IMR-90 (cell line): Measurements from ENCODE around the gene ISCA2. TPM values are rescaled to one million over a fixed set of nuclear protein-coding genes. Genes with fewer than 3 reads are reported as not detected.

Source experiments
- ATAC-seq: fragments of 200-7000 bp; cut with Tn5 transposase; 2 replicates; pipeline ENCODE4 v1.9.1; 2020; ENCODE audit warnings: low read depth, mild to moderate bottlenecking, moderate library complexity
- BruUV-seq: library from RNA; stranded (reverse); fragments of 400-500 nt; replicated peaks from 2 replicates; lab custom pipeline; 2021; lab: Mats Ljungman, UMichigan
- CTCF ChIA-PET: fragments of 300-600 bp; formaldehyde crosslinking; extraction: SDS; loops from one replicate; lab custom pipeline; 2021; ENCODE audit warnings: antibody characterized with exemption; lab: Yijun Ruan, JAX
- POLR2A ChIA-PET: fragments of 300-600 bp; sonication (Branson Sonifier 250); formaldehyde crosslinking; loops from one replicate; lab custom pipeline; 2022; ENCODE audit warnings: antibody characterized with exemption; ENCODE audit not compliant: unreplicated experiment; lab: Charles Lee
- DNase-seq: peaks from one replicate; pipeline ENCODE4 v3.0.0; 2013
- H2AFZ ChIP-seq: replicated peaks from 2 replicates; pipeline ENCODE3; 2013; ENCODE audit warnings: low read length, mild to moderate bottlenecking; ENCODE audit not compliant: poor library complexity
- H2AK5ac ChIP-seq: 2 replicates; pipeline ENCODE4 v1.6.1; 2013; ENCODE audit warnings: low read depth, low read length, inconsistent platforms
- H2AK9ac ChIP-seq: replicated peaks from 2 replicates; pipeline ENCODE3; 2013; ENCODE audit warnings: mild to moderate bottlenecking, low read depth, low read length, moderate library complexity; ENCODE audit not compliant: poor library complexity
- H2BK120ac ChIP-seq: 2 replicates; pipeline ENCODE4 v1.6.1; 2013; ENCODE audit warnings: low read depth, low read length, inconsistent platforms
- H2BK15ac ChIP-seq: 3 replicates; pipeline ENCODE4 v1.6.1; 2013; ENCODE audit warnings: low read depth, low read length, inconsistent platforms
- H2BK20ac ChIP-seq: 2 replicates; pipeline ENCODE4 v1.6.1; 2013; ENCODE audit warnings: low read depth, mild to moderate bottlenecking, inconsistent platforms, low read length, moderate library complexity
- H2BK5ac ChIP-seq: 2 replicates; pipeline ENCODE4 v1.6.1; 2013; ENCODE audit warnings: mild to moderate bottlenecking, low read depth, low read length, inconsistent platforms; ENCODE audit not compliant: poor library complexity, severe bottlenecking
- H3K14ac ChIP-seq: replicated peaks from 2 replicates; pipeline ENCODE4 v1.6.1; 2013; ENCODE audit warnings: low read depth, low read length, inconsistent platforms
- H3K18ac ChIP-seq: 2 replicates; pipeline ENCODE4 v1.6.1; 2013; ENCODE audit warnings: low read depth, low read length, control low read depth
- H3K23ac ChIP-seq: 2 replicates; pipeline ENCODE4 v1.6.1; 2013; ENCODE audit warnings: low read depth, low read length, inconsistent platforms
- H3K27ac ChIP-seq: 2 replicates; pipeline ENCODE4 v1.5.1; 2013; ENCODE audit warnings: mild to moderate bottlenecking, control low read depth, low read length; ENCODE audit not compliant: insufficient read depth
- H3K27me3 ChIP-seq: 2 replicates; pipeline ENCODE4 v1.6.1; 2013; ENCODE audit warnings: low read length; ENCODE audit not compliant: control insufficient read depth, insufficient read depth
- H3K36me3 ChIP-seq: 2 replicates; pipeline ENCODE4 v1.6.1; 2013; ENCODE audit warnings: low read length, mixed read lengths; ENCODE audit not compliant: control insufficient read depth, insufficient read depth
- H3K4ac ChIP-seq: 2 replicates; pipeline ENCODE4 v1.6.1; 2013; ENCODE audit warnings: low read depth, low read length, inconsistent platforms
- H3K4me1 ChIP-seq: 2 replicates; pipeline ENCODE4 v1.6.1; 2013; ENCODE audit warnings: low read length, mixed read lengths; ENCODE audit not compliant: control insufficient read depth, insufficient read depth
- H3K4me2 ChIP-seq: 2 replicates; pipeline ENCODE4 v1.6.1; 2013; ENCODE audit warnings: low read depth, mild to moderate bottlenecking, control low read depth, low read length, moderate library complexity
- H3K4me3 ChIP-seq: 2 replicates; pipeline ENCODE4 v1.5.1; 2013; ENCODE audit warnings: low read depth, mild to moderate bottlenecking, control low read depth, low read length, moderate library complexity; ENCODE audit not compliant: insufficient read depth
- H3K56ac ChIP-seq: 2 replicates; pipeline ENCODE4 v1.6.1; 2013; ENCODE audit warnings: low read length, inconsistent platforms; ENCODE audit not compliant: insufficient read depth; ENCODE audit errors: extremely low read depth
- H3K79me1 ChIP-seq, 2 experiments: 2 replicates each; pipeline ENCODE4 v1.6.1; 2013; ENCODE audit warnings: low read length in 2 of 2, inconsistent platforms in 1 of 2, low read depth in 1 of 2
- H3K9ac ChIP-seq: 2 replicates; pipeline ENCODE4 v1.6.1; 2013; ENCODE audit warnings: low read depth, low read length, control low read depth
- H3K9me1 ChIP-seq: 2 replicates; pipeline ENCODE4 v1.6.1; 2013; ENCODE audit warnings: low read length, inconsistent platforms; ENCODE audit not compliant: insufficient read depth
- H3K9me3 ChIP-seq: 2 replicates; pipeline ENCODE4 v1.6.1; 2013; ENCODE audit warnings: low read length; ENCODE audit not compliant: control insufficient read depth, insufficient read depth
- H4K20me1 ChIP-seq: 2 replicates; pipeline ENCODE4 v1.6.1; 2013; ENCODE audit warnings: low read length, inconsistent platforms; ENCODE audit not compliant: insufficient read depth
- H4K5ac ChIP-seq: 2 replicates; pipeline ENCODE4 v1.6.1; 2013; ENCODE audit warnings: mild to moderate bottlenecking, low read depth, low read length, control low read depth
- H4K8ac ChIP-seq, 2 experiments: 2 replicates each; pipeline ENCODE4 v1.6.1; 2013; ENCODE audit warnings: low read depth in 2 of 2, low read length in 2 of 2, control low read depth in 1 of 2, inconsistent platforms in 1 of 2
- H4K91ac ChIP-seq: 2 replicates; pipeline ENCODE4 v1.6.1; 2013; ENCODE audit warnings: low read depth, low read length, inconsistent platforms; ENCODE audit not compliant: insufficient read depth
- BHLHE40 ChIP-seq: fragments of 150-350 bp; IDR thresholded peaks from 2 replicates; pipeline ENCODE4 v1.6.1; 2016; ENCODE audit warnings: mild to moderate bottlenecking, low read depth, low read length
- CEBPB ChIP-seq: IDR thresholded peaks from 2 replicates; pipeline ENCODE4 v1.6.1; 2012; ENCODE audit warnings: low read depth, low read length, improper control_type of control experiment
- CHD1 ChIP-seq: IDR thresholded peaks from 2 replicates; pipeline ENCODE4 v1.6.1; 2012; ENCODE audit warnings: low read depth, low read length, improper control_type of control experiment
- CTCF ChIP-seq: conservative IDR thresholded peaks from 2 replicates; pipeline ENCODE4 v1.5.1; 2012; ENCODE audit warnings: mild to moderate bottlenecking, low read depth, low read length, improper control_type of control experiment
- ELK1 ChIP-seq: fragments of 150-350 bp; IDR thresholded peaks from 2 replicates; pipeline ENCODE4 v1.6.1; 2016; ENCODE audit warnings: low read depth, mild to moderate bottlenecking, low read length, moderate library complexity, borderline replicate concordance
- FOS ChIP-seq: fragments of 150-350 bp; IDR thresholded peaks from 2 replicates; pipeline ENCODE4 v1.6.1; 2016; ENCODE audit warnings: low read depth, low read length
- MAFK ChIP-seq: IDR thresholded peaks from 2 replicates; pipeline ENCODE4 v1.6.1; 2012; ENCODE audit warnings: low read depth, low read length, improper control_type of control experiment
- MAZ ChIP-seq: IDR thresholded peaks from 2 replicates; pipeline ENCODE4 v1.6.1; 2012; ENCODE audit warnings: low read depth, mild to moderate bottlenecking, low read length, improper control_type of control experiment, moderate library complexity, borderline replicate concordance
- MXI1 ChIP-seq: IDR thresholded peaks from 2 replicates; pipeline ENCODE4 v1.6.1; 2012; ENCODE audit warnings: low read depth, mild to moderate bottlenecking, low read length, moderate library complexity, borderline replicate concordance
- NFE2L2 ChIP-seq: fragments of 150-350 bp; IDR thresholded peaks from 2 replicates; pipeline ENCODE4 v1.6.1; 2016; ENCODE audit warnings: low read depth, mild to moderate bottlenecking, low read length
- POLR2A ChIP-seq: IDR thresholded peaks from 2 replicates; pipeline ENCODE4 v1.6.1; 2012; ENCODE audit warnings: mild to moderate bottlenecking, low read depth, low read length
- RAD21 ChIP-seq: IDR thresholded peaks from 2 replicates; pipeline ENCODE4 v1.6.1; 2012; ENCODE audit warnings: low read length, improper control_type of control experiment
- RCOR1 ChIP-seq: IDR thresholded peaks from 2 replicates; pipeline ENCODE4 v1.6.1; 2012; ENCODE audit warnings: mild to moderate bottlenecking, low read length, improper control_type of control experiment; ENCODE audit not compliant: insufficient replicate concordance
- RFX5 ChIP-seq: IDR thresholded peaks from 2 replicates; pipeline ENCODE4 v1.8.0; 2012; ENCODE audit warnings: low read depth, mild to moderate bottlenecking, low read length, moderate library complexity
- SMC3 ChIP-seq: fragments of 150-350 bp; IDR thresholded peaks from 2 replicates; pipeline ENCODE4 v1.6.1; 2016; ENCODE audit warnings: low read depth, mild to moderate bottlenecking, antibody characterized with exemption, low read length, moderate library complexity
- USF2 ChIP-seq: fragments of 150-350 bp; IDR thresholded peaks from 2 replicates; pipeline ENCODE4 v1.6.1; 2017; ENCODE audit warnings: mild to moderate bottlenecking, antibody characterized with exemption, low read length, low read depth
- WGBS, 2 experiments: methylation state at CpG; one replicate each; pipeline versions ENCODE4 v1.1.5 to v1.1.7; 2013; ENCODE audit warnings: missing lambda C conversion rate in 2 of 2; ENCODE audit not compliant: insufficient read length in 1 of 2; ENCODE audit errors: extremely low coverage in 2 of 2; 5-methylcytosine and 5-hydroxymethylcytosine counted together
- dilution Hi-C: fragments of 300-500 bp; cut with HindIII; formaldehyde crosslinking; loops from one replicate; pipeline ENCODE4 v1.14.3; 2018; ENCODE audit warnings: low sequenced_read_pairs; ENCODE audit not compliant: unreplicated experiment
- in situ Hi-C: fragments of 300-500 bp; cut with MboI; formaldehyde crosslinking; loops from 3 replicates; pipeline ENCODE4 v1.14.3; 2019; ENCODE audit warnings: low sequenced_read_pairs, inconsistent platforms, mixed read lengths
- intact Hi-C: fragments of 100-400 bp; cut with micrococcal nuclease; formaldehyde crosslinking; loops from 2 replicates; pipeline ENCODE4 v1.10.0; 2022
- polyA plus RNA-seq, 3 experiments: library from polyadenylated mRNA; depleted of rRNA; stranded (reverse); fragments of >200 nt; gene quantifications; 2 replicates each; pipeline ENCODE4 v1.2.3, GENCODE V29; 2012; ENCODE audit warnings: low replicate concordance in 1 of 3
- total RNA-seq: library from RNA; depleted of rRNA; stranded (reverse); fragments of >200 nt; gene quantifications from 2 replicates; pipeline ENCODE4 v1.2.3, GENCODE V29; 2012

The ISCA2 gene
- total and polyA plus RNA-seq, 2 of the 4 experiments (the other 2 are of a cell fraction): 5.4 to 25.7 TPM

- Histone ChIP-seq H3K79me1 (peaks cover 0 to 5% of the 10 kb centered on the region in 2 experiments; a peak in 1 of 4 replicates), H2AFZ (no peak overlapping the region), H2AK5ac (no peak overlapping the region), H2BK5ac (no peak overlapping the region), H4K91ac (no peak overlapping the region), H3K9me3 (no peaks in the 10 kb centered on the region), H2BK120ac (no peak overlapping the region), H4K8ac (no peak overlapping the region), H4K20me1 (no peaks in the 10 kb centered on the region), H3K9ac (no peak overlapping the region), H4K5ac (no peak overlapping the region), H2AK9ac (no peak overlapping the region), H3K27ac (no peak overlapping the region), H3K56ac (no peak overlapping the region), H3K36me3 (peaks cover under 1% of the 10 kb centered on the region; the same call in 1 of the 2 replicates), H3K4me2 (no peak overlapping the region), H3K18ac (no peak overlapping the region), H3K27me3 (no peaks in the 10 kb centered on the region), H2BK20ac (no peak overlapping the region), H2BK15ac (no peak overlapping the region), H3K4ac (no peak overlapping the region), H3K9me1 (peaks cover 5% of the 10 kb centered on the region), H3K14ac (no peak overlapping the region), H3K4me1 (peaks cover 3% of the 10 kb centered on the region), H3K23ac (no peak overlapping the region), H3K4me3 (no peak overlapping the region)
- in situ Hi-C loops (no loop called here), dilution Hi-C loops (no loop called here), intact Hi-C loops (no loop called here)
- ChIA-PET CTCF (no interaction called here), POLR2A (no interaction called here)
- no TSS peak for BruUV-seq
- TF ChIP-seq POLR2A: no peak
- no peak for TF ChIP-seq USF2
- TF ChIP-seq RAD21: no peak
- TF ChIP-seq FOS: no peak
- no peak for TF ChIP-seq CTCF
- TF ChIP-seq CEBPB: no peak
- no peak for TF ChIP-seq MXI1
- no peak for TF ChIP-seq MAZ
- no peak for TF ChIP-seq ELK1
- TF ChIP-seq SMC3: no peak
- no peak for TF ChIP-seq BHLHE40
- TF ChIP-seq RFX5: no peak
- TF ChIP-seq CHD1: no peak
- TF ChIP-seq RCOR1: no peak
- TF ChIP-seq NFE2L2: no peak
- no peak for TF ChIP-seq MAFK
- WGBS, 2 experiments: 76% methylated on average over 2 of the region's 10 CpGs; no CpG with 5 or more reads in 1 of the 2 experiments
- ATAC-seq: no peak
- no peak for DNase-seq
These were observed 42.3 kb downstream of the ISCA2 start for GRCh38 chr14:74535756-74536325.
